CD4-positive, alpha-beta T cell treated with Interleukin-15 for 1 hour (primary cell): ENCODE data around the gene RASA3.

ENCODE experiments used
- DNase-seq: peaks from one replicate; pipeline ENCODE4 v3.0.0-alpha.2; 2020

The RASA3 gene

DNA sequence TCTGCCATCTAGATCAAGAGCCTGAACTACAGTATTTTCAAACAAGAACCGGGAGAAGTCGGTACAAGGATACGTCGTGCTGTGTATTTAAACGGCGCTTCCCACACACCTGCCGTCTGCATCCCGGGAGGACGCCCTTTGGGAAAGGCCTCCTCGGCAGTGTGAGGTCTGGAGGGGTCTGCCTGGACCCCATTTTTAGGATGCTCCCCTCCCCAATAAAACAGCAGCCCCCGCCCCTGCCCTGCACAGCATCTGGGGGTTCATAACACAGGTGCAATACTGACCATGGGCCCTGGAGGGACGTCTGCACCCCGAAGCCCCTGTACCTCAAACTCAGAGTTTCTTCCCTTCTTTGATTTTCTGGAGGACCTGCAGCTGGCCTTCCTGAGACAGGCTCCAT lies 154.4 kb downstream of the RASA3 start:
- no peak for DNase-seq

DNA sequence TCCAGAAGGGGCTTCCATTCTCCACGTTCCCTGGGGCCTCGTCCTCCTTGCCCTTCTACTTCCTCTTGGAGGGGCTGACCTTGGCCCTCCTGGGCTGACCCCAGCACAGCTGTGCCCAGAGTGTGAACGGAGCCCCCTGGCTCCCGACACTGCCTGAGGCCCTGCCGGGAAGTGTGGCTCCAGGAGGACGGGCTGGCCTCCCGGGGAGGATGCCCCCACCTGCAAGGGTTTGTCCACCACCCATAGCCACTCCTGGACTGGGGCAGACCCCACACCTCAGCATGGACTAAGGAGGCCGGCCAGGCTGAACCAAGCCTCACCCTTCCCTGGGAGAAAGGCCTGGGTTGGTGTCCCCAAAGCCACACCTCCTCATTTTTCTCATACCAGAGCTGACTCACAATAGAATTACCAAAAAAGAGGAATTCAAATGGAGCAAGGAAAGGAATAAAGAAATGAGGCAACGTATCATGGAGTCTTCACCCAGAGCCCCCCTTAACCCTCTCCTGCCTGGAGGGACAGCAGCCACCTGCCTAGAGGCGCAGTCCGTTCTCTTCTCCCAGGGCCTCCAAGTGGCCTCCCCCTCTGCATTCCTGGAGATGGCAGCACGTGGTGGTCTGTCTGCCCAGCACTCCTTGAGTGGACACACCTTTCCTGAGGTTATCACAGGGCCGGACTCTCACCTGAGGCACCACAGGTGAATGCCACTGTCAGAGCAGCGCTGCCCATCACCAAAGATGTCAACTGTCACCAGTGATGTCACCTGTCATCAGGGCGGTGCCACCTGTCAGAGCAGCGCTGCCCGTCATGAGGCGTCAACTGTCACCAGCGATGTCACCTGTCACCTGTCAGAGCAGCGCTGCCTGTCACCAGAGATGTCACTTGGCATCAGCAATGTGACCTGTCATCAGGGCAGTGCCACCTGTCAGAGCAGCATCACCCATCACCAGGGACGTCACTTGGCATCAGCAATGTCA lies 155.4 kb downstream of the RASA3 start:
- no peak for DNase-seq

DNA sequence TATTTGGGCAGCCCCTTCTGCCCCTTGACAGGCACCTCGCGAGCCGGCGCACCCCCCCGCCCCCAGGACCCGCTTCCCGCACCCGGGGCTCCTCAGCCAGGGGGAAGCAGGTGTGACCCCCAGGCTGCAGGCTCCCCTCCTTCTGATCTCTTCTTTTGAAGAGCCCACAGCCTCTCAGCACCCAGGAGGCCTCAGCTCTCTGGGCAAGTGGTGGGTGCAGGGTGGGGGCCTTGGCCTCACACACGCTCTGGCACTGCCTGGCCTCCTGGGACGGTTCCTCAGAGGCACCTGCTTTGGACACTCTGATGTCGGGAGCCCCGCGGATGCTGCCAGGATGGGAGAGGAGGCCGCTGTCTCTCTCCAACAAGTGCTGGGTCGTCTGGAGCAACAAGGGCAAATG lies 157.0 kb downstream of the RASA3 start:
- DNase-seq: no peak

DNA sequence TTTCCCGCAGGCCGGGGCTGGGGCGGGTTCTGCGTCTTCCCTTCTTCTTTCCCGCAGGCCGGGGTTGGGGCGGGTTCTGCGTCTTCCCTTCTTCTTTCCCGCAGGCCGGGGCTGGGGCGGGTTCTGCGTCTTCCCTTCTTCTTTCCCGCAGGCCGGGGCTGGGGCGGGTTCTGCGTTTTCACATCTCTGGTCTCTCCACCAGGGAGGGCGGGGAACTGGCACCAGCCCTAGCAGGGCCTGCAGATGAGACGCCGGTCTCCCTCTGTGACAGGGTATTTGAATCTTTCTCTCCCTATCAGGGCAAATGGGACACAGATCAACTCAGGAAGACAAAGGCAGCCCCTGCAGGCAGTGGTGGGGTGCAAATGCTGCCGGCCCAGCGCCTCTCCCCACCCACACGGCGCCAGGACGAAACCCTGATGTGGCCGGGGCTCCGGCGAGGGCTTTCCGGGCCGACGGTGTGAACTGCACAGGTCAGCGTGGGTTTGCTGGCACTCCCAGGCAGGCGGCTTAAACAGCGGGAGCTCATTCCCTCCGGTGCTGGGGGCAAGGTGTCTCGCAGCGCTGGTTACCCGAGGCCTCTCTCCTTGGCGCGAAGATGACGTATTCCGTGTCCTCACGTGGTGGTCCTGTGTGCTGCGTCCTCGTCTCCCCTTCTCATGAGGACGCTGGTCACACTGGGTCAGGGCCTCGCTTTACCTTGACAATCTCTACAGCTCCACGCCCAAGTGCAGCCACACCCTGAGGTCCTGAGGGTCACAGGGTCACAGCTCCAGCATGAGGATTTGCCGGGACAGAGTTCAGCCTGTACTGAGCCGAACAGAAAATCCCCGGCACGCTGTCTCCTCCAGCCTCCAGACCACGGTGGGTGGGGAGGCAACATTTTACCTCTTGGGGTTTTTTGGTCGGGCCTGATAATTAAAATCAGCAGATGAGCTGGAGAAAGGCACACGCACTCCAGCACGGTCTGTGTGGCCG lies 157.8 kb downstream of the RASA3 start:
- peak; percentile 14 for DNase-seq

DNA sequence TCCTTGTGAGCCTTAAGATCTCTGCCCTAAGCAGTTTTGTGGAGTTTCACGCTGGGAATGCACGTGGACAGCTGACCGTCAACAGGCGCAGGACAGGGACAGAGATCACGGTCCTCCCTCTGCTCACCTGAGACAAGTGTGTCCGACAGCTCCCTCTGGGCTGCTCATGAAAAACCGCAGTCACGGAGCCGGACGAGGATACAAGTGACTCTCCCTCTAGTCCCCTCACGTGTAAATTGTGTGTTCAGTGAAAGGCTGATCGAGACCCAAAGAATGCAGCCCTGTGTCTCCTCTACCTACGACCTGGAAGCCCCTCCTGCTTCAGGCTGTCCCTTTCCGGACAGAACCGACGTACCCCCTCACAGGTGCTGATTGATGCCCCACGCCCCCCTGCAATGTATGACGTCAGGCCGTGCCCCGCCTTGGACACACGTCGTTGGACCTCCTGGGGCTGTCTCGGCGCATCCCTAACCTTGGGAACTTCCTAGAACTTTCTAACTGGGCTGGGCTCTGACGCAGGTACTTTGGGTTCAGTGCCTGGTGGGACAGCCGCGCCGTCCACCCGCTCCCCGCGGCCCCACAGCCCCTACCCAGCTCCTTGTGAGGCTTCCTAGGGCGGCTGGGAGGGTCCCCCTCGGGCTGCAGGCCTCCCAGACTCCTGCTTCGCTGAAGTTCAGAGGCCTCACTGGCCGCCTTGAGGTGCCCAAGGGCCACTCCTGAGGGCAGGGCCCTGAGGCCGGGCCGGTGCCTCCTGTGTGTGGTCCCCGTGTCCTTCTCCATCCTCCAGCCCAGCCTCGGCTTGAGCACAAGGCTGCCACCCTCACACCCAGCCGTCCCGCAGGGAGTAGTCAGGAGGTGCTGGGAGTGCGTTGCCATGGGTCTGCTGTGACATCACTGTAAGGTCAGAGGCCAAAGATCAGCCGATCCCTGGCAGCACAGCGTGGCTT lies 158.9 kb downstream of the RASA3 start, which contains the start of gene C13orf46:
Gene C13orf46, minus strand, starts transcription at position 859 of the 947 bp plus-strand sequence. Its CDS starts 79 bp downstream, at position 780.
- peak; percentile 9 for DNase-seq

DNA sequence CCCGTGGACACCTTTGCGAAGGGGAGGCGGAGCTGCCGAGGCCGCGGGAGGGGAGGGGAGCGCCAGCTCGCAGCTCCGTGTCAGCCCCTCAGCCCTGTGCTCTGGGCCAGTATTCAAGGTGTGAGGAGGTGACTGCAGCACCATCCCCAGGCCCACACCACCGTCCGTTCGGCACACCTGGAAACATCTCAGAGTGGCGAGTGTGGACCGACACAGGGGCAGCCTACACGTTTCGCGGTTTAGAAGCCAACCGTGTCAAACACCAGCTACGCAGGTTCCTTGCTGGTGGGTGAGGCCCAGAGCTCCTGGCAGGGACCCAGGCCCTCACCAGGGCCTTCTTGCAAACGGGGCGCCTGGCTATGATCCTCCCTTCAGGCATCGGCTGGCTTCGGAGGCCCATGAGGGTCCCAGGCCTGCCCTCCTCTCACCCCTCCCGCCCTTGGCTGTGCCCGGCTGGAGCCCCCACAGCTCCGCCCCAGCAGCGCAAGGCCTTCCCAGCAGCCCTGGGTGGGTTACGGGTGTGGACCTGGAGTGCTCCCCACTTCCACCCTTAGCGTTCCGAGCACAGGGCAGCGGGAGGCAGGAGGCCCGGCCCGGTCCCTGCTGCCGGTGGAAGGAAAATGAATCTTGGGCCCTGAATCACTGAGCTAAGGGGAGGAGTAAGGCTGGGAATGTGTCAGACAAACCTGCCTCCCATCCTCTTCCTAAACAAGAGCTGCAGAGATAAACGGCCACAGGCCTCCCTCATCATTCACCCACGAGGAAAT lies 159.8 kb downstream of the RASA3 start:
- no peak for DNase-seq

DNA sequence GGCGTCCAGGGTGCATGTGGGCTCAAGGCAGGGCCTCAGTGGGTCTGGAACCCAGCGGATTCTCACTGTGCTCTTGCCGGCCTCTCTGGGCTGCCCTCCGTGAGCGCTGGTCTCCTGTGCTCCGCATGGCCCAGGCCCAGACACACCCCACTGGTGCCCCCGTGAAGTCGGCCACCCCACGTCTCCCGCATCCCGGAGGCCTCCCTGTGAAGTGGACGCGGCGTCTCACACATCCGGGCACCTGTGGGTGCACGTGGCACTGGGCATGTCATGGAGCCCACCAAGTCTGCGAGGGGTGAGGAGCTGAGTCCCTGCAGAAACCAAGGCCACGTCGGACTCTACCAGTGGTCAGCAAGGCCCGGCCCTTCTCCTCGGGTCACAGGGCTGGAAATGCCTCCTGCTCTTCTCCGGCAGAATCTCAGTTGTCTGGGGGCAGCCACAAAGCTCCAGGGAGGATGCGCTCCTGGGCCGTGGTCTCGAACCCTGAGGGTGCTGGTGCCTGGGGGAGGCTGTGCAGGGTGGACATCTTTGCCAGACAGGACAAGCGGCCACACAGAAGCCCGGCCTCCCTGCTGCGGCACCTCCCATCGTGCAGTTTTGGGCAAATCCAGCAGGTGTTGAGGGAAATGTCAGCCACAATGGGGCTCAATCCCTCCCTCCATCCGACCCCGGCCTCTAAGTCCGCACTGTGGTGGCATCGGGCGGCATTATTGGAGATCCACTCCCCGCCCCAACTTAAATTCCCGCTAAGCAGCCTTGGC lies 160.8 kb downstream of the RASA3 start:
- no peak for DNase-seq

DNA sequence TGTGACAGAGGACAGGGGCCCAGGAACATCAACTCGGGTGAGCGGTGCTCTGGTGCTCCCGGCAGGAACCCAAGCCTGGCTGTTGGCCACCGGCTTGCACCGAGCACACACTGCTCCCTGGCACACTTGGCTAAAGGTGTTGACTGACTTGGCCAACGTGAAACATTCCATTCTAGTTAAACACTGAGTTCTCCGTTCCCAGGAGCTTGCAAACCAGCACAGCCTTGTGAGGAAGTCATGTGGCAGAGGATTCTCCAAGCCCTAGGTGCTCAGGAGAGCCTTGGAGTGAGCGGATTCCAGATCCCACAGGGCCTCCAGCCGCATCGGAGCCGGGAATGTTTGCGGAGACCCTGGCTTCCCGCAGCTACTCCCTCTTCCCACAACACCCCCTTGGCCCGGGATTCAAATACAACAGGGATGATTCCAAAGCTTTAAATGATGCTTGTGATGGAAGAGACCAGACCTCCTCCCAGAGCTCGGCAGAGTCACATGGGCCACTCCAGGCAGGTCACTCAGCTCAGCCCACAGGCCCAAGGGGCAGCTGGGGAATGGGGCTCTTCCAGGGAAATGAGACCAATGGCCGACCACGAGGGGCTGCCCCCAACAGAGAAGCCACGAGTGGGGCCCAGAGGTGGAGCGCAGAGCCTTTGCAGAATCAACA lies 161.5 kb downstream of the RASA3 start:
- DNase-seq: no peak

DNA sequence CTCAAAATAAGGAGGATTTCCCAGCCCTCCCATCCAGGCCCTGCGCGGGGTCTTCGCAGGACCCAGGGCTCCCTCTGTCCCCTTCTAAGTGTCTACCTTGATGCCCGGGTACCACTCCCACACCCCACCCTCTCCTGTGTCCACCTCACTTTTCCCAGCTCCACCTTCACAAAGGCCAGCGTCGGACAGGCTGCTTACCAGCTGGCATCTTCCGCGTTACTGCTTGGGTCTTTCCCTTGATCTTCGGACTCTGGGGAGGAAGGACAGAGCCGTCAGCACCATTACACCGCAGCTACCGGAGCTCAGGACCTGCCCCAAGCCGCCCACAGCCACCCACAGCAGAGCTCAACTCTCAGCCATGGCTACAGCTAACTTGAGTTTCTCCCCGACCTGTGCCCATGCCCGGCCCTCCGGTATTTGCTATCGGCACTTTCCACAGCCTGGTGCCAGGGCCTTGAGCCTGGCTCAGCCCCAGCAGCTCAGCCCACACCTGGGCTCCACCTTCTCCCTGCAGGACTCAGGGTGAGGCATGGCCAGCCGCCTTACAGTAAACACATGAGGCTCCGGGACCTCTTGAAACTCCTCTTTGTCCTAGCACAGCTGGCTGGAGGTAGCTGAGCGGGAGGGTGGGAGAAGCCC lies 162.3 kb downstream of the RASA3 start:
- DNase-seq: no peak

DNA sequence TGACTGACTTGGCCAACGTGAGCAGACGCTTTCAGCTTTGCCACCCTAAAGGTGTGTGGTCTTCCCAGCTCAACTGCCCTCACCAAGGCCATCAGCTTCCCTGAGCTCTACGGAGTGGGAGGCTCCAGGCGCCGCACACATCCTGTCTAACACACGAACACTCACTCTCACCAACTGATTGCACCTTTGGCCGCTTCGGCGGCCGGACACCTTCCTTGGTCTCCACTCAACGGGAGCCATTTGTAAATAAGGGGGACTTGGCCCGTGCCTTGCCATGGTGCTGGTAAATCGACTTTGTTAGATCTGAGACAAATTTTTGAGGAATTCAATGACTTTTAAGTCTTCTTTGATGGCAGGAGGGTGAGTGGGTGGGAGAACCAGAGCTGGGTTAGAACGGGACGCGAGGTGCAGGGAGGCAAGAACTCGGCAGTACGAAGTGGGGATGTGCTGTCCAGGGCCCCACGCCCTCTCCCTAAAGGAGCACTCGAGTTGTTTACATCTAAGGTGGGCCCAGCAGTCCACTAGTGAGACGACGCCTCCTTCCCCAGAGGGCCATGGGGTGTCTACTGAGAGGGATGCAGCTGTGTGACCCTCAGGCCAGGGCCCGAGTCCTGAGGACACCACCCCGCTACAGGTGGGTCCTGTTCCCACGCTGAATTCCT lies 163.0 kb downstream of the RASA3 start:
- DNase-seq: no peak

DNA sequence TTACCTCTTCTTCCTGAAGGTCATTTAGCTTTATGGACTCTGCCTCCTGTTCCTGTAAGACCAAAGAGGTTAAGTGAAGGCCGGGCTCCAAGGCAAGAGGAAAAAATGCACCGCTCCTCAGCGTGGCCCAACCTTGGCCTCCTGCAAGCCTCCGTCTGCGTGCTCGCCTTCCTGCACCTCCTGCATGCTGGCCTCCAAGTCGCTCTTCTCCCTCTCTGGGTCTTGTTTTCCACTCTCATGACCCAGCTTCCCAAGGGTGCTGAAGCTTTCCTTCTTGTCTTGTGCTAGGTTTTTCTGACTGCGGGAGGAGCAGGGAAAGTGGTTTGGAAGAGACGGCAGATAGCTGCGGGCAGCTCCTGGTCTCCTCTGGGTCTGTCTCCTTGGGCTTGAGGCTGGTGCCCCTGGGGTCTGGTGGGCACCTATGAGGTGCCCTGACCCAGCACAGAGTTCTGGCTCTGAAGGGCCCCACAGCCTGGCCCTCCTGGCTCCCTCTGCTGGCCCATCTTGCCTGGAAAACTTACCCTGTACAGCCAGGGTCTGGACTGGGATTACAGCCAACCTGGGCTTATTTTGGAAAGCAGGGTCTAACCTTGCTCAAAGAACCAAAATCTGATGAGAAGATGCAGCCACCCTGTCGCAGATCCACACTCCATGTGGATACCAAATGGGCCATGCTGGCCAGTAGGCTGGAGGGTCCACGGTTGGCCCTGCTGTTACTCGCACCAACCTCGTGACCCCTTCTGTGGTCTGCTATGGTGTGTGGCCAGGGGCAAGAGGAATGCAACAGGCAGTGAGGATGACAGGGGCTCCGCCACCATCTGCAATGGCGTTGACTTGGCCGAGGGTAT lies 163.7 kb downstream of the RASA3 start:
- no peak for DNase-seq

DNA sequence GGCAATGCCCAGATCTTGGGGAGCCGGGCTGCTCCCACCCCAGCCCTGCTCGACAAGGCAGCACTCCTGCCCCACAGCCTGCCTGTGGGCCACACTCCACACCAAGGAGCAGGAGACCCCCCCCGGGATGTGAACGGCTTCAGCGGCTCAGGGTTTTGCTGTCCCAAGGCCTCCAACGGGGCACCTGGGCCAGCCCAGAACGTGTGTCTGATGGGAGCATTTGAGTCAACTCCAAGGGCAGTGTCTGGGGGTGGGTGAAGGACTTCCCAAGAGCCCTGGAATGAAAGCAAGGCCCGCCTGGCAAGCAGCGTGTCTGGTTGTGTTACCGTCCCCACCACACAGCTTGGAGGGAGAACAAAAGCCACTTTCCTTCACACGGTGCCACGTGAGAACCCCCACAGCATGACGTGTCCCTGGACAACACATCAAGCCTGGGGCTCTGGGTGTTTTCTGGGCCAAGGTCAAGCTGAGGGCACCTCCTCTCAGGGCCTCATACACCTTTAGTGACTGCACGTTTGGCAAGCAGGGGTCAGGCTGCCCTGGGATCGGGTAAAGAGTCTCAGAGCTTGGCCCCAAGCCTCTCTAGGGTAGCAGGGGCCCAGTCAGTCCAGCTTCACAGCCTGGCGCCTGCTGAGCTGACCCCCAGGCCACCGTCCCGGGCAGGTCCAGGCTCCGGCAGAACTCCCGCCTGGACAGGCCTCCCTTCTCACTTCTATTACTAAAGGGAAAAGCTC lies 164.5 kb downstream of the RASA3 start:
- no peak for DNase-seq

DNA sequence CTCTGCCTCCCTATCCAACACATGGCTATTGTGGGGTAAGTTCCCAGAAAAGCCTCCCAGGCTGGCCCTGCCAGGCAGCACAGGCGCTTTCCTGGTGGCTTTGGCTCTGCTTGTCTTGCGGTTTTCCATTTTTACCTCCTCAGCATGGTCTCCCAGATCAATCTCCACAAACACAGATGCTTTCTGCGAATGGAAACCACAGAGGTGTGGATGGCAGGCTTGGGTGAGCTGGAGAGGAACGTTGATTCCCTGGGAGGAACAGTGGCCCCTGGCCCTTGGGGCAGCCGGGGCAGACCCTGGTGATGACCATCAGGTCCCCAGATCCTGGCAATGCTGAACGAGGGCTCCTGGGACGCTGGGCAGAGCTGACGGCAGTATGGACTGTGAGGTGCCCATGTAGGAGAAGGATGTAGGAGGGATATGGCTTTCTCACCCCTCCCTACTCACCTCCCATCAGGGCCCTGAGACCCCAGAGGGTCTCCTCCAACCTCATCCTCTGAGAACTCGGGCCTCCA lies 165.2 kb downstream of the RASA3 start:
- DNase-seq: no peak

DNA sequence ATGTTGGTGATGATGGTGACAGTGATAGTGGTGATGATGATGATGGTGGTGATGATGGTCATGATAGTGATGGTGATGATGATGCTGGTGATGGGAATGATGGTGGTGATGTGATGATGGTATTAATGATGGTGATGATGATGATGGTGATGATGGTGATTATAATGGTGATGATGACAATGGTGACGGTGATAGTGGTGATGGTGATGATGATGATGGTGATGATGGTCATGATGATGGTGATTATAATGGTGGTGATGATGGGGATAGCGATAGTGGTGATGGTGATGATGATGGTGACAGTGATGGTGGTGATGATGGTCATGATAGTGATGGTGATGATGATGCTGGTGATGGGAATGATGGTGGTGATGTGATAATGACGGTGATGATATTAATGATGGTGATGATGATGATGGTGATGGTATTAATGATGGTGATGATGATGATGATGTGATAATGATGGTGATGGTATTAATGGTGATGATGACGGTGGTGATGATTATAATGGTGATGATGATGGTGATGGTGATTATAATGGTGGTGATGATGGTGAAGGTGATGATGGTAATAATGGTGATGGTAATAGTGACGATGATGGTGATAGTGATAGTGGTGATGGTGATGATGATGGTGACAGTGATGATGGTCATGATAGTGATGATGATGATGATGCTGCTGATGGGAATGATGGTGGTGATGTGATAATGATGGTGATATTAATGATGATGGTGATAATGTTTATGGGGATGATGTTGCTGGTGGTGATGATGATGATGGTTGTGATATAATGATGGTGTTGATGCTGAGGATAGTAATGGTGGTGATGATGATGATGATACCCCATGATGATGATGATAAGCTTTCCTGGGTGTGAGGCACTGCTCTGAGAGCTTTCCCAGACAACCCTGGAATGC lies 166.2 kb downstream of the RASA3 start:
- DNase-seq: no peak

DNA sequence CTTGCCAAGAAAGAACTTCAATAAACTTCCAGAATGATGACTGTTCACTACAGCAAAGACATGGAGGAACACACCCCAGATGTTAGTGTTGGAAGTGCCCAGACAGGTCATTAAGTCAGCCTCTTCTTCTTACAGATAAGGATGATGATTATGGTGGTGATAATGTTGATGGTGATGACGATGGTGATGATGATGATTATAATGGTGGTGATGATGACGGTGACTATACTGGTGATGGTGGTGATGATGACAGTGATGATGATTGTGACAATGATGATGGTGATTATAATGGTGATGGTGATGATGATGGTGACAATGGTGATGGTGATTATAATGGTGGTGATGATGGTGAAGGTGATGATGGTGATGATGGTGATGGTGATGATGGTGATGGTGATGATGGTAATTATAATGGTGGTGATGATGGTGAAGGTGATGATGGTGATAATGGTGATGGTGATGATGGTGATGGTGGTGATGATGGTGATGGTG lies 167.0 kb downstream of the RASA3 start:
- DNase-seq: no peak
